H7 (cell line): ENCODE data around the gene RCSD1. TPM values are rescaled to one million over a fixed set of nuclear protein-coding genes. Genes with fewer than 3 reads are reported as not detected.

Experiments
- DNase-seq: peaks from one replicate; pipeline ENCODE4 v3.0.0; 2012
- H3K27me3 ChIP-seq: 2 replicates; pipeline ENCODE4 v1.6.0; 2011; ENCODE audit warnings: mild to moderate bottlenecking, low read length; ENCODE audit not compliant: control insufficient read depth, insufficient read depth
- H3K36me3 ChIP-seq: replicated peaks from 2 replicates; pipeline ENCODE4 v1.5.1; 2011; ENCODE audit warnings: low read length; ENCODE audit not compliant: control insufficient read depth, insufficient read depth
- H3K4me3 ChIP-seq: 2 replicates; pipeline ENCODE4 v1.5.1; 2011; ENCODE audit warnings: low read depth, mild to moderate bottlenecking, control low read depth, low read length, moderate library complexity; ENCODE audit not compliant: insufficient read depth
- total RNA-seq: library from RNA; depleted of rRNA; stranded (reverse); fragments of >200 nt; shearing (Covaris generic); gene quantifications from 2 replicates; pipeline ENCODE4 v1.2.3, GENCODE V29; 2014; rRNA removed

Gene RCSD1
- total RNA-seq, result 0.31 and 0.37 TPM in 2 replicates

- peak; percentile 80 for DNase-seq
- Histone ChIP-seq H3K27me3 (peaks cover 53% of the 10 kb centered on the region), H3K4me3 (peak within 1 kb of the TSS; percentile 74), H3K36me3 (no peaks in the 10 kb centered on the region)
These were observed at the start of gene RCSD1 for GRCh38 chr1:167629681-167630567. RCSD1 (plus strand) TSS chr1:167630232; CDS start chr1:167630424, 192 bp downstream.

GRCh38 chr1:167582064-167582463 is 48.0 kb upstream of the RCSD1 start:
- Histone ChIP-seq H3K4me3 (no peak overlapping the region), H3K36me3 (no peaks in the 10 kb centered on the region), H3K27me3 (no peaks in the 10 kb centered on the region)
- no peak for DNase-seq

GRCh38 chr1:167582722-167583121 is 47.3 kb upstream of the RCSD1 start:
- H3K4me3 ChIP-seq, result no peak overlapping the region
- no peaks in the 10 kb centered on the region; the same call in 1 of the 2 replicates for H3K27me3 ChIP-seq
- no peaks in the 10 kb centered on the region for H3K36me3 ChIP-seq
- no peak for DNase-seq

GRCh38 chr1:167584581-167584980 is 45.5 kb upstream of the RCSD1 start:
- Histone ChIP-seq H3K27me3 (no peaks in the 10 kb centered on the region; the same call in 1 of the 2 replicates), H3K4me3 (no peak overlapping the region), H3K36me3 (no peaks in the 10 kb centered on the region)
- DNase-seq, result no peak

GRCh38 chr1:167587342-167587741 is 42.7 kb upstream of the RCSD1 start:
- no peak for DNase-seq
- Histone ChIP-seq H3K27me3 (no peaks in the 10 kb centered on the region; the same call in 1 of the 2 replicates), H3K36me3 (no peaks in the 10 kb centered on the region), H3K4me3 (no peak overlapping the region)

GRCh38 chr1:167587872-167588271 is 42.2 kb upstream of the RCSD1 start:
- no peak for DNase-seq

GRCh38 chr1:167588361-167588760 is 41.7 kb upstream of the RCSD1 start:
- no peaks in the 10 kb centered on the region; the same call in 1 of the 2 replicates for H3K27me3 ChIP-seq
- no peak for DNase-seq
- no peak overlapping the region for H3K4me3 ChIP-seq
- H3K36me3 ChIP-seq, result no peaks in the 10 kb centered on the region

More at GRCh38 chr1:167587872-167588271, 42.2 kb upstream of the RCSD1 start:
- H3K27me3 ChIP-seq, result no peaks in the 10 kb centered on the region; the same call in 1 of the 2 replicates
- H3K36me3 ChIP-seq, result no peaks in the 10 kb centered on the region
- no peak overlapping the region for H3K4me3 ChIP-seq

- H3K36me3 ChIP-seq, result no peaks in the 10 kb centered on the region
- H3K4me3 ChIP-seq, result no peak overlapping the region
- no peak for DNase-seq
- H3K27me3 ChIP-seq, result no peaks in the 10 kb centered on the region
These were observed 37.6 kb upstream of the RCSD1 start for GRCh38 chr1:167592475-167592874.

- DNase-seq, result no peak
- Histone ChIP-seq H3K27me3 (no peaks in the 10 kb centered on the region), H3K4me3 (no peak overlapping the region), H3K36me3 (no peaks in the 10 kb centered on the region)
These were observed 36.2 kb upstream of the RCSD1 start for GRCh38 chr1:167593860-167594259.

GRCh38 chr1:167594822-167595221 is 35.2 kb upstream of the RCSD1 start:
- H3K27me3 ChIP-seq, result no peaks in the 10 kb centered on the region
- no peak overlapping the region for H3K4me3 ChIP-seq
- DNase-seq, result no peak
- no peaks in the 10 kb centered on the region for H3K36me3 ChIP-seq

- Histone ChIP-seq H3K27me3 (no peaks in the 10 kb centered on the region), H3K36me3 (no peaks in the 10 kb centered on the region), H3K4me3 (no peak overlapping the region)
- DNase-seq, result peak; percentile 23
These were observed 30.0 kb upstream of the RCSD1 start for GRCh38 chr1:167599957-167600581.

GRCh38 chr1:167601442-167602383 is 28.3 kb upstream of the RCSD1 start:
- no peaks in the 10 kb centered on the region for H3K36me3 ChIP-seq
- no peak overlapping the region for H3K4me3 ChIP-seq
- H3K27me3 ChIP-seq, result no peaks in the 10 kb centered on the region
- peak; percentile 32 for DNase-seq

GRCh38 chr1:167602840-167603239 is 27.2 kb upstream of the RCSD1 start:
- Histone ChIP-seq H3K27me3 (no peaks in the 10 kb centered on the region), H3K4me3 (no peak overlapping the region), H3K36me3 (no peaks in the 10 kb centered on the region)
- no peak for DNase-seq

GRCh38 chr1:167605576-167605975 is 24.5 kb upstream of the RCSD1 start:
- Histone ChIP-seq H3K27me3 (no peaks in the 10 kb centered on the region), H3K4me3 (no peak overlapping the region), H3K36me3 (no peaks in the 10 kb centered on the region)
- no peak for DNase-seq
